MM.1S (cell line): Measurements from ENCODE around the gene CMTM5.

Experiments
- EZH2 ChIP-seq: fragments of 300-600 bp; sonication (generic); optimal IDR thresholded peaks from 2 replicates; pipeline ENCODE3; 2017; ENCODE audit warnings: low read depth, mild to moderate bottlenecking, antibody characterized with exemption, low read length, mixed read lengths
- TF ChIP-seq, protein P1 (sequence below): fragments of 300-600 bp; sonication (generic); IDR thresholded peaks from 2 replicates; pipeline ENCODE4 v1.5.1; 2016; ENCODE audit warnings: antibody characterized with exemption, low read length, mixed read lengths

DNA sequence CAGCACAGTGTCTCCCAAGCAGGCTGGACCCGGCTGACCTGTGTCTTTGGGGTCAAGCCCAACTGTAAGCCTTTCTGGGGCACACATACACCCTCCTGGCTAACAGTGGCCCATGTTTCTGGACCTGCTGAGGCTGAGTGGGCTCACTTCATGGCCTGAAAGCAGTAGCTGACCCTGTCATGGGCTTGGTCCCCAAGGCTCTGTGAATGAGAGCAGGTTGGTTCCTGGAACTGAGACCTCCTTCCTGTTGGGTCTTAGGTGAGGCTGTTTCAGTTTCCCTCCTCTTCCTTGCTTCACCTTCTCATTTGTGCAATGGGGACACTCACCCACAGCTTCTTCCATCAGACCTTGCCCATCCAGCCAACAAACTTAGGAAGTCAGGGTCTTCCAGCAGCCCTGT lies 5.0 kb upstream of the CMTM5 start:
- TF ChIP-seq, protein P1, sequence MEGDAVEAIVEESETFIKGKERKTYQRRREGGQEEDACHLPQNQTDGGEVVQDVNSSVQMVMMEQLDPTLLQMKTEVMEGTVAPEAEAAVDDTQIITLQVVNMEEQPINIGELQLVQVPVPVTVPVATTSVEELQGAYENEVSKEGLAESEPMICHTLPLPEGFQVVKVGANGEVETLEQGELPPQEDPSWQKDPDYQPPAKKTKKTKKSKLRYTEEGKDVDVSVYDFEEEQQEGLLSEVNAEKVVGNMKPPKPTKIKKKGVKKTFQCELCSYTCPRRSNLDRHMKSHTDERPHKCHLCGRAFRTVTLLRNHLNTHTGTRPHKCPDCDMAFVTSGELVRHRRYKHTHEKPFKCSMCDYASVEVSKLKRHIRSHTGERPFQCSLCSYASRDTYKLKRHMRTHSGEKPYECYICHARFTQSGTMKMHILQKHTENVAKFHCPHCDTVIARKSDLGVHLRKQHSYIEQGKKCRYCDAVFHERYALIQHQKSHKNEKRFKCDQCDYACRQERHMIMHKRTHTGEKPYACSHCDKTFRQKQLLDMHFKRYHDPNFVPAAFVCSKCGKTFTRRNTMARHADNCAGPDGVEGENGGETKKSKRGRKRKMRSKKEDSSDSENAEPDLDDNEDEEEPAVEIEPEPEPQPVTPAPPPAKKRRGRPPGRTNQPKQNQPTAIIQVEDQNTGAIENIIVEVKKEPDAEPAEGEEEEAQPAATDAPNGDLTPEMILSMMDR = no peak
- TF ChIP-seq EZH2 = no peak
